Smooth muscle cell (in vitro differentiated cells): ENCODE measurements around the gene STXBP4. TPM values are rescaled to one million over a fixed set of nuclear protein-coding genes. Genes with fewer than 3 reads are reported as not detected.

ENCODE experiments used
- DNase-seq: peaks from one replicate; lab custom pipeline; 2025; ENCODE audit not compliant: unreplicated experiment; lab: John Stamatoyannopoulos, UW
- H2AFZ ChIP-seq: fragments of 200-600 bp; sonication (generic); 2 replicates; pipeline ENCODE4 v1.6.0; 2016; ENCODE audit warnings: antibody characterized with exemption, low read depth, mild to moderate bottlenecking
- H3F3A ChIP-seq: fragments of 200-600 bp; sonication (generic); 2 replicates; pipeline ENCODE4 v1.6.0; 2017; ENCODE audit warnings: antibody characterized with exemption, low read depth
- H3K27ac ChIP-seq: fragments of 200-600 bp; sonication (generic); 2 replicates; pipeline ENCODE4 v1.5.1; 2016; ENCODE audit warnings: low read depth, mild to moderate bottlenecking
- H3K27me3 ChIP-seq: fragments of 200-600 bp; sonication (generic); 2 replicates; pipeline ENCODE4 v1.6.1; 2016; ENCODE audit warnings: low read depth, mild to moderate bottlenecking
- H3K36me3 ChIP-seq: fragments of 200-600 bp; sonication (generic); 2 replicates; pipeline ENCODE4 v1.5.1; 2016; ENCODE audit warnings: low read depth
- H3K4me1 ChIP-seq: fragments of 200-600 bp; sonication (generic); 2 replicates; pipeline ENCODE4 v1.5.1; 2016; ENCODE audit warnings: low read depth
- H3K4me2 ChIP-seq: fragments of 200-600 bp; sonication (generic); 2 replicates; pipeline ENCODE4 v1.6.0; 2016; ENCODE audit warnings: mild to moderate bottlenecking
- H3K4me3 ChIP-seq: fragments of 200-600 bp; sonication (generic); 2 replicates; pipeline ENCODE4 v1.5.1; 2016; ENCODE audit warnings: mild to moderate bottlenecking
- H3K79me2 ChIP-seq: fragments of 200-600 bp; sonication (generic); 2 replicates; pipeline ENCODE4 v1.6.0; 2016; ENCODE audit warnings: low read depth, mild to moderate bottlenecking
- H3K9ac ChIP-seq: fragments of 200-600 bp; sonication (generic); 2 replicates; pipeline ENCODE4 v1.6.0; 2016; ENCODE audit warnings: low read depth
- H3K9me3 ChIP-seq: fragments of 200-600 bp; sonication (generic); replicated peaks from 2 replicates; pipeline ENCODE4 v1.5.1; 2016; ENCODE audit warnings: low read depth
- H4K20me1 ChIP-seq: fragments of 200-600 bp; sonication (generic); 2 replicates; pipeline ENCODE4 v1.6.0; 2016; ENCODE audit warnings: low read depth
- WGBS: methylation state at CpG from one replicate; pipeline ENCODE4 v1.1.7; 2016; ENCODE audit warnings: low lambda C conversion rate; 5-methylcytosine and 5-hydroxymethylcytosine counted together
- polyA plus RNA-seq: library from polyadenylated mRNA; unstranded; fragments of >200 nt; fragmentation: Nextera tagmentation; extraction: Ambion mirVana; gene quantifications from 2 replicates; pipeline ENCODE4 v1.2.1, GENCODE V29; 2016
- total RNA-seq: library from RNA; depleted of rRNA; stranded (reverse); fragments of >200 nt; gene quantifications from 2 replicates; pipeline ENCODE4 v1.2.3, GENCODE V29; 2014
- TF ChIP-seq, protein P1 (sequence below): fragments of 200-600 bp; sonication (generic); IDR thresholded peaks from 2 replicates; pipeline ENCODE4 v1.5.1; 2017; ENCODE audit warnings: borderline replicate concordance, mild to moderate bottlenecking, antibody characterized with exemption; ENCODE audit not compliant: insufficient read depth, poor library complexity, severe bottlenecking

STXBP4 gene
- total and polyA plus RNA-seq, 2 experiments from 2014 or later: 5.7 to 59.5 TPM

DNA sequence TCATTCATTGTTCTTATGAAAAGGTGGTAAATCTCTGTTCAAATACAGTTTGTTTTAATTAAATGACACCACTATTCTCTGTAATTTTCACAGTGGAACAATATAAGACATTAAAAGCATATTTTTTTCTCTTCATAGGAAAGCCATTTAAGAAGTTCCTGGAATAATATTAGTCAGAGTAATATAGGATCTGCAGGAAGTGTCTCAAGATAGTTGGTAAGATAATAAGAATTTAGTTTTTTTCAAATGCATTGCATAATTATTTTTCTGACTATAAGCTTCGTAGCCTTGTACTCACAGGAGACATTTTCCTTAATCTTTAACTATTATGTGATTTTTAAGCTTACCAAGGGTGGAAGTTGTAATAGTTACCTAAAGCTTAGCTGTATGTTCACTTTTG lies 16.9 kb downstream of the STXBP4 start:
- Histone ChIP-seq H3K27me3 (no peaks in the 10 kb centered on the region), H3K27ac (no peak overlapping the region), H3K9me3 (peaks cover 1% of the 10 kb centered on the region), H3K4me3 (no peak overlapping the region), H3K4me1 (no peaks in the 10 kb centered on the region), H3K9ac (no peak overlapping the region), H3F3A (no peaks in the 10 kb centered on the region), H2AFZ (no peak overlapping the region), H3K79me2 (peaks cover 2% of the 10 kb centered on the region), H3K4me2 (no peak overlapping the region), H4K20me1 (peaks cover 13% of the 10 kb centered on the region), H3K36me3 (no peaks in the 10 kb centered on the region)
- 94% methylated on average over 1 of the region's 1 CpG for WGBS
- TF ChIP-seq, protein P1, sequence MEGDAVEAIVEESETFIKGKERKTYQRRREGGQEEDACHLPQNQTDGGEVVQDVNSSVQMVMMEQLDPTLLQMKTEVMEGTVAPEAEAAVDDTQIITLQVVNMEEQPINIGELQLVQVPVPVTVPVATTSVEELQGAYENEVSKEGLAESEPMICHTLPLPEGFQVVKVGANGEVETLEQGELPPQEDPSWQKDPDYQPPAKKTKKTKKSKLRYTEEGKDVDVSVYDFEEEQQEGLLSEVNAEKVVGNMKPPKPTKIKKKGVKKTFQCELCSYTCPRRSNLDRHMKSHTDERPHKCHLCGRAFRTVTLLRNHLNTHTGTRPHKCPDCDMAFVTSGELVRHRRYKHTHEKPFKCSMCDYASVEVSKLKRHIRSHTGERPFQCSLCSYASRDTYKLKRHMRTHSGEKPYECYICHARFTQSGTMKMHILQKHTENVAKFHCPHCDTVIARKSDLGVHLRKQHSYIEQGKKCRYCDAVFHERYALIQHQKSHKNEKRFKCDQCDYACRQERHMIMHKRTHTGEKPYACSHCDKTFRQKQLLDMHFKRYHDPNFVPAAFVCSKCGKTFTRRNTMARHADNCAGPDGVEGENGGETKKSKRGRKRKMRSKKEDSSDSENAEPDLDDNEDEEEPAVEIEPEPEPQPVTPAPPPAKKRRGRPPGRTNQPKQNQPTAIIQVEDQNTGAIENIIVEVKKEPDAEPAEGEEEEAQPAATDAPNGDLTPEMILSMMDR: no peak
- no peak for DNase-seq

DNA sequence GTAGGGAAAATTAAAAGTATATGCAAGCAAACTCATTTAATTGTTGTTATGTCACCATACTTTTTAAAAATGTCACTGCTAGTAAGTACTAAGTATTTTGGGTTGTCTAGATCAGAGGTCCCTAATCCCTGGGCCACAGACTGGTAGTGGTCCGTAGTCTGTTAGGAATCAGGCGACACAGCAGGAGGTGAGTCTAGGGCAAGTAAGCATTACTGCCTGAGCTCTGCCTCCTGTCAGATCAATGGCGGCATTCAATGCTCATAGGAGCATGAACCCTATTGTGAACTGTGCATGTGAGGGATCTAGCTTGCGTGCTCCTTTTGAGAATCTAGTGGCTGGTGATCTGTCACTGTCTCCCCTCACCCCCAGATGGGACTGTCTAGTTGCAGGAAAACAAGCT lies 21.6 kb downstream of the STXBP4 start:
- Histone ChIP-seq H3K36me3 (no peaks in the 10 kb centered on the region), H3K79me2 (no peaks in the 10 kb centered on the region), H3K27me3 (no peaks in the 10 kb centered on the region), H3F3A (no peaks in the 10 kb centered on the region), H4K20me1 (no peaks in the 10 kb centered on the region), H3K9me3 (no peaks in the 10 kb centered on the region), H3K4me2 (no peak overlapping the region), H2AFZ (no peak overlapping the region), H3K4me1 (no peaks in the 10 kb centered on the region), H3K27ac (no peak overlapping the region), H3K4me3 (no peak overlapping the region), H3K9ac (no peak overlapping the region)
- no peak for DNase-seq
- TF ChIP-seq, protein P1: no peak
- 96% methylated on average over 4 of the region's 4 CpGs for WGBS

DNA sequence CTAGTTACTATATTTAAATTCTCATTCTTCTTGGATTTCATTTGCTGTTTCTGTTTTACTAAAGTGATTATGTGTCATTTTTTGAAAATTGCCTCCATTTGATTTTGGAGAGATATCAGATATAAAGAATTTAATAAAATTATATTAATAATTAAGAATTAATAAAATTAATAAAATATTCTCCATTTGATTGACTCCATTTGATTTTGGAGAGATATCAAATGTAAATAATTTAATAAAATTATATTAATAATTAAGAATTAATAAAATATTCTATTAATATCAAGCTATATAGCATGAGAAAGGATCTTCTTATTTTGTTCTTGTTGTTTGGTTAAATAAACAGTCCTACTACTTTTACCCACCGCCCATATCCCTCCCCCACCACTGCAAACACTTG lies 23.0 kb downstream of the STXBP4 start:
- H2AFZ ChIP-seq: no peak overlapping the region
- WGBS: 100% methylated on average over 1 of the region's 1 CpG
- no peak overlapping the region for H3K4me3 ChIP-seq
- no peaks in the 10 kb centered on the region for H3K9me3 ChIP-seq
- no peaks in the 10 kb centered on the region for H3K79me2 ChIP-seq
- no peak overlapping the region for H3K9ac ChIP-seq
- no peaks in the 10 kb centered on the region for H4K20me1 ChIP-seq
- no peak overlapping the region for H3K27ac ChIP-seq
- DNase-seq: no peak
- H3K4me1 ChIP-seq: no peaks in the 10 kb centered on the region
- H3K36me3 ChIP-seq: no peaks in the 10 kb centered on the region
- no peak overlapping the region for H3K4me2 ChIP-seq
- TF ChIP-seq, protein P1: no peak
- no peaks in the 10 kb centered on the region for H3F3A ChIP-seq
- no peaks in the 10 kb centered on the region for H3K27me3 ChIP-seq

DNA sequence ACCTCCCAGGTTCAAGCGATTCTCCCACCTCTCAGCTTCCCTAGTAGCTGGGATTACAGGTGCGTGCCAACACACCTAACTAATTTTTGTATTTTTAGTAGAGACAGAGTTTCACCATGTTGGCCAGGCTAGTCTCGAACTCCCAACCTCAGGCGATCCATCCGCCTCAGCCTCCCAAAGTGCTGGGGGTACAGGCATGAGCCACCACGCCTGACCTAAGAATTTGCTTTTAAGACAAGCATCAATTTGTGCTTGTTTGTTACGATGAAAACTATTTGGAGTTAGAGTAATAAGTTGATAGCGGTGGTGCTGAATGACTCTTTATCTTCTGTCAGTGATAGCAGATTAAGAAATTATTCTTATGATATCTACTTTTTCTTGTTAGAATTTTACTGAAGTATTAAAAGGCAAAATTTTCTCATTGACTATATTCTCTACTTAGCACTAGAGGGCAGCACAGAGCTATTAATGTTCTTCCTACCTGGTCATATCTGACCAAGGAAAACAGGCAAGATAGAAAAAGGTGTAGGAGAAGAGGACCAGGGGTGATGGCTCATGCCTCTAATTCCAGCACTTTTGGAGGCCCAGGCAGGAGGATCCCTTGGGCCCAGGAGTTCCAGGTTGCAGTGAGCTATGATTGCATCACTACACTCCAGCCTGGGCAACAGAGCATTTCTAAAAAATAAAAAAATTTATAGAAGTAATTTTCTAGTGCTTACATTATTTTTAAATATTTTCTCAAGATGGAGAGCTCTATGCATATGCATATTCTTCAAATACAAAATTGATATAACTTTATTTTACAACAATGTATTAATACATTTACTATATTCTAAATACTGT lies 24.5 kb downstream of the STXBP4 start:
- Histone ChIP-seq H3K9me3 (no peaks in the 10 kb centered on the region), H3K4me1 (no peaks in the 10 kb centered on the region), H3F3A (no peaks in the 10 kb centered on the region), H4K20me1 (no peaks in the 10 kb centered on the region), H3K4me3 (no peak overlapping the region), H3K27ac (no peak overlapping the region), H3K36me3 (no peaks in the 10 kb centered on the region), H2AFZ (no peak overlapping the region), H3K4me2 (no peak overlapping the region), H3K79me2 (no peaks in the 10 kb centered on the region), H3K9ac (no peak overlapping the region), H3K27me3 (no peaks in the 10 kb centered on the region)
- 81% methylated on average over 8 of the region's 8 CpGs for WGBS
- DNase-seq: no peak
- TF ChIP-seq, protein P1: peak; percentile 77
